HG02885 (cell line): Measurements from ENCODE around the gene C8B.

Source experiments
- ATAC-seq: cut with Tn5 transposase; IDR thresholded peaks from one replicate; pipeline ENCODE4 v1.9.1; 2021; ENCODE audit warnings: mild to moderate bottlenecking; ENCODE audit not compliant: unreplicated experiment, poor library complexity

C8B gene

DNA sequence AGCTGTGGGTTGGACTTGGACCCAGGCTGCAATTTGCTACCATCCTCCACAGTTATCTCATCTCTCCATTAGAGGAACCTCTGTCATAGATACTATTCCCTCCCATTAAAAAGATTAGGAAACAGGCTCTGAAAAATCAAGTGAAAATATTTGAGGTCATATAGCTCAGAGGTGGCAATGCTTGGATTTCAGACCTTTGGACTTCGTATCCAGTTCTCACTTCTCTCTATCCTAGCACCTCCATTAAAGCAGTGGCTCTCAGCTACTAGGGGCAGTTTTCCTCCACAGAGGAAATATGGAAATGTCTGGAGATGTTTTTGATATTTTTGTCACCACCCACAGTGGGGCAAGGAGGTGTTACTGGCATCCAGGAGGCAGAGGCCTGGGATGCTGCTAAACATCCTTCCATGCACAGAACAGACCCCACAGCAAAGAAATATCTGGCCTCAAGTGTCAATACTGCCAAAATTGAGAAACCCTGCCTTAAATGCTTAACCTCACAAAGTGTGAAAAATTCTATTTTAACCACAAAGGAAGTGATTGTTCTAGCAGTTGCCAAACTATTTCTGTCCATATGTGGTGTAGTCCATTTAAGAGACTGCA is 57.1 kb downstream of the C8B start:
- ATAC-seq = no peak

GRCh38 chr1:56905667-56906066 is 60.1 kb downstream of the C8B start:
- ATAC-seq = no peak

DNA sequence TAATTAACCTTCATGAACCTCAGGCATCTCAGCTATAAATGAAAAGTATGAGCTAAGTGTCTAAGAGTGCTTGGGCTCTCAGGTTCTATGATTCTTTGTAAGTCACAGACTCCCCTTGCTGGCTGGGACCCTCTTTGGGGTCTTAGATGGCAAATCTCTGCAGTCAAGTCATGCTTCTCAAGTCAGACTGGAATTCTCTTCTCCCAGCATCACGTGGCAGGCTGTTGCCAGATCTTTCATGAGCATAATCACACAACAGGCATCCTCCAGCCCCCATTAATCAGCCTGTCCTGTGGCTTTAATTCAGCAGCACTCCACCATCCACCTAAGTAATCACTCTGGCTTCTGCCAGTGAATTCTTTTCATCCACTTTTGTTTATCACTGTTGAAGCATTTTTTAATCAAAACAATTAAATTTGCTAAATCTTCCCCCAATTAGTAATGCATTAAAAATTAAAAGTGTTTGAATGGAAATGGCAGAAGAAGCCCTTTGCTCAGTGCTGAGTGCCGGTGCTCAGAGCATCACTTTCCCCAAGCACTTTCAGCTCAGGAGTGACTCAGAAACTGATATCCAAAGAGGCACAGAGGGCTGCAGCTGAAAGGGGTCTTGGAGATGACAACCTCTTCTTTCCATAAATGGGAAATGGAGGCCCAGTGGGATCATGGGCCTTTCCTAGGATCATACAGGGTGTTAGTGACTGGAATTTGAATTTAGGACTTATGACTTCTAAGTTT is 61.0 kb downstream of the C8B start:
- no peak for ATAC-seq

DNA sequence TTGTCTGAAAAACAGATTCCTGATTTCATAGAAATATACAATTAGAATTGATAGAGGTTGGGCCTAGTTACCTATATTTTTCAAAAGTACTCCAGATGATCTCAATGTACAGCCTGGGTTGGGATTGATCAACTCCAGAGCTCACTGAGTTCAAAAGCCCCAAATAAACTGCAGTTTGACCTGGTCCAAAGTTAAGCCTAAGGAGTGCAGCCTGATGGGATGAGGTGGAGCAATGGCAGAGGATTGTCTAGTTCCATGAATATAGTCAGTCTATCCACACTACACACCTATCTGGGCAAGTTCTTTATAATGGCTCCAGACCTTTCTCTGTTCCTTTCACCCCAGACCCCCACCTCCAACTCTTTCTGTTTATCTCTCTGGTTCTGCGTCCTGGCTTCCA is 62.0 kb downstream of the C8B start:
- no peak for ATAC-seq

DNA sequence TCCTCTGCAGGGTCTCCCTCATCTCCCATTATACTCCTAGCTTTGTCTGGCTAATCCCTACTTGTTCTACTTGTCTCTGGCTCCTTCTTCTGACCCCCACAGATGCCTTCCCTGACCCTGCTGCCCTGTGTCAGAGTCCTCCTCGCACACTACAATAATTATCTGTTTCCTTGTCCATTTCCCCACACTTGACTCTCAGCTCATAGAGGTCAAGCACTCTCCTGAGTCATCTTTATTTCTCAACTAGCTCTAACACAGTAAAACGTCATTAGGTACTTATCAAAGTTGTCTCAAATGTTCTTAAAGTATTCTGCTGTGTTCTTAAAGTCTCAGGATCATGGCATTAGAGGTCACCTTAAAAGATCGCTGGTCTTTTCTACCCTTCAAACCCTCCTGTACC is 64.1 kb downstream of the C8B start:
- no peak for ATAC-seq

DNA sequence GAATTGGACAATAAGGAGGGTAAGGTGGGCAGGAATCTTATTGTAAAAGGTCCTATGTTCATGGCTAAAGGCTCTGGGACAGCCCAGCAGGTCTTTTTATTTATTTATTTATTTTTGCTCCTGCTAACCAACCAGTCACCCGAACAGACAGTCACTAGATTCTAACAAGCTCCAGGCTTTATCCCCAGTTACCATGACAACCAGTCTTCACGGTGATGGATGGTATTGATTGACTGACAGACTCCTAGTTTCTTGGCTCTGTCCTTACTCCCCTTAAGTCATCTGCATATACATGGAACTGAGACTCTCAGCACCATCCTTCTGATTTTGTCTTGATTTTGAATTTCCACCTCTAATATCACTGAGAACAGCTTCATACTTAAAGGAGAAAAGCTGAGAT is 66.9 kb downstream of the C8B start:
- no peak for ATAC-seq

DNA sequence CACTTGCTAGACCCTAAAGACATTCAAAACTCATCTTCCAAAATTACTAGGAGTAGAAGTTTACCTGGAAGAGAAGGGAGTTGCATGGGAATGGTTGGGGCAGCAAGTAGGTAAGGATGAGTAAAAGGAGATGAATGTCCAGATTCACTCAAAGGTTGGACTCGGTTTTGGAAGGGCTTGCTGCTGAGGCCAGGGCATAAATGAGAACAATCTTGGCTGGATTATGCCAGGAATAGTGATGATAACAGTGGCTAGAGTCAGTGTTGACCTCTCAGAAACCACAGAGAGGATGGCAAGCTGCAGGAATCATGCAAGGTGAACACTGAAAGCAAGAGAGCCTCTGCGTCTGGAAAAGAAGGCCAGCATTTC is 67.8 kb downstream of the C8B start:
- no peak for ATAC-seq

DNA sequence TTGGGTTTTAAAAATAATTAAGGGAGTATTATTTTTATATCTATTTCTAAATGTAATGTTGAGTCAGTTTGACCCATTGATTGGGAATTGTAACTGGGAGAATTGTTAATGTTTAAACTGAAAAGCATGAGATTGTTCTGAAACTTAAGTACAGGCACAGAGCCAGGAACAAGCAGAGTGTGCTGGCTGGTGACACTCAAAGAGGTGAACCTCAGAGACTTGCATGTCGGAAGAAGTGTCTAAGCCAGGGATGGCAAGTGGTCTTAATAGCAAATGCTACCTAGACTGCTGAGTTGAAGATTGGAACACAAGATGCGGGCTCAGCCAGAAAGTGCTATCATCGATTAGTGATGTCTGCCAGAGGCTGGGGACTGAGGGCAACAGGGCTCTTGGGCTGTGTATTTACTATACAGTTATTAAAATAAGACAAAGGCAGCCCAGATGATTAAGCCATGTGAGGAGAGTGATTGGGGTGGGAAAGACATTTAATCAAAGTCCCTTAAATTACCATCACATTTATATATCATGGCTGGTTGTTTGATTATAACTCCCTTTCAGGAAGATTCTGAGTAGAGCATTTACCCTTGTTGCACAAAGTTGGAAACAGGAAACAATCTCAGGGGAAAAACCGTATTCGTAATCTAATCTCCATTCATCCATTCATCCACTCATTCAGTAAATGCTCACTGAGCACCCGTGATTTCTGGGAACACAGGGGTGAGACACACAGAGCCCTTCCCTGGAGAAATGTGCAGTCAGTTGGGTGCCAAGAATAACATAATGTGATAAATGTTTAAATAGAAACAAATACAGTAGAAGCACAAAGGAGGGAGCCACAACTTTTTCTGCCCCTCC is 68.4 kb downstream of the C8B start:
- ATAC-seq = no peak

GRCh38 chr1:56894014-56894413 is 71.8 kb downstream of the C8B start:
- ATAC-seq = no peak

GRCh38 chr1:56890229-56890628 is 75.6 kb downstream of the C8B start:
- ATAC-seq = no peak

- ATAC-seq = no peak
Measured at GRCh38 chr1:56881417-56881816, 84.4 kb downstream of the C8B start.

DNA sequence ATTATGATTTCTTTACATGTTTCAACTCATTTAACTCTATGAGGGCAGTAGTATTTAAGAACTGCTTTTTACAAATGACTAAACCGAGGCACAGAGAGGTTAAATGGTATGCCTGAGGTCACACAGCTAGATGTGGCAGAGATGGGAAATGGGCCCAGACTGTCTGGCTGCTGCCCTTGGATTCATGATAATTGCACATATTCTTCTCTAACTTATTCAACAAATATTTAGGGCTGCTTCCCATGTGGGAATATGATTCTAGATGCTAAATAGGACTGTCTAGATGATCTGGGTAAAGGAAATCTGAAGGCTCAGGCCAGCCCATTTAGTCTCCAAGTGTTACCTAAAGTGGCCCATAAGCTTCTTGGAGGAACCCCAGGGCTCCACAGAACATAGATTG is 85.0 kb downstream of the C8B start:
- ATAC-seq = no peak
